Brain pericyte (primary cell): Measurements from ENCODE around the gene PCK1.

ENCODE experiments used
- DNase-seq: peaks from one replicate; pipeline ENCODE4 v3.0.0-alpha.2; 2012; ENCODE audit warnings: low read depth, low spot score

The PCK1 gene

DNA sequence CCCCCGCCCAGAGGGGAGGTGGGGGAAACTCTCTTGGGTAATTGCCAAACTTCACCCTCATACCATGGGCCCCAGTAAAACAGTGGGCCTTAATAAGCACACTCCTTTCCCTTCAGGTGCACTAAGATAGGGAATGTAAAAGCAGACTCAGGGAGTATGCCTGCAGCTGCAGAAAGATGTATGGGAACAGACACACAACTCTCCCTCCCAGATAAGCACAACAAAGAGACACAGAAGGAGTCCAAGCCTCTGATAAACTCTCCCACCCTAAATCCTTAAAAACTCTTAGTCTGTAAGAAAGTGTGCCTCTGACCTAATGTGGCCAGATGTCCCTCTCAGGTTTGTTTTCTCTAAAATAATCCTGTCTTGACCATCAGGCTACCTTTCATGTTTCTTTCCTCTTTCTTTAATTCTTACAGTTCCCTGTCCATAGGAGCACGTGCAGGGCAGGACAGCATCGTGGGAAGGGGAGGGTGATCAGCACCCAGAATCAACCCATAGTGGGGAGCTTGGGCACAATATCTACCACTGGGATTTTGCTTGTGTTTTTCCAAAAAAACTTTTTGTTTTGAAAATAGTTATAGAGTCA lies 24.7 kb upstream of the PCK1 start:
- DNase-seq, result no peak

DNA sequence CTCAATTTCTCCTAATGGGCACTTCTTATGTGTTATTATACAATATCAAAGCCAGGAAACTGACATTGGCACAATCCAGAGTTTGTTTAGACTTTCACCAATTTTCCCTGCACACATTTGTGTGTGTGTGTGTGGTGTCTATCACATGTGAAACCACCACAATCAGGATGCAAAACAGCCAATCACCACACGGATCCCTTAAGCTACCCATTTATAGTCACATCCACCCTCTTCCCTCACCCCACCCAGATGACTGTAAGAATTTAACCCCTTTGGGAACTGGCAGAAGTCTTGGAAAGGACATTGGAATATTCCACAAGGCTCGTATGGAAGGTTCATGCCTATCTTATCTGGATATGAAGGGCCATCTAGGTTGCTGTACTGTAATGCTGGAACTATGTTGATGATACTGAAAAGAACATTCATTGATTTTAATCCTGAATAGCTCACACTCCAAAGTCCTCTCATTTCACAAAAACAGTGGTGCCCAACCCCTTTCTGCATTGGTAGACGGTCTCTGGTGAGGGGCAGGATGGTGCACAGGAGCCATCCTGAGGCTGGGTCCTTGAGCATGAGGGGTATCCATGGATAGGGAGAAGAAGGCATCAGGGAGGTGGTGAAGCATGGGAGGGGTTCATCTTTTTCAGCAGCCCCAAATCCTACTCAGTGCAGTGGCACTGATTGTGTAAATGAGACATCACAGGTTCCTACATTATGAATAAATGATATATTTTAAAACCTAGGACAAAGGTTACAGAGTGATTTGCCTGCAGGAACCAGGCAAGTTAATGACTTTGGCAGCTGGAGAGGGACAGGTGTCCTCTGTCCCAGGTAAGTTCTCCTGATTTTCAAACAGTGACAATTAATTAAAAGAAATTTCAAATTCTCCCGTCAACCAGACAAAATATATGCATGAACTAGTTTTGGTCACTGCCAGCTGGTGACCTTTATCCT lies 23.9 kb upstream of the PCK1 start:
- no peak for DNase-seq

DNA sequence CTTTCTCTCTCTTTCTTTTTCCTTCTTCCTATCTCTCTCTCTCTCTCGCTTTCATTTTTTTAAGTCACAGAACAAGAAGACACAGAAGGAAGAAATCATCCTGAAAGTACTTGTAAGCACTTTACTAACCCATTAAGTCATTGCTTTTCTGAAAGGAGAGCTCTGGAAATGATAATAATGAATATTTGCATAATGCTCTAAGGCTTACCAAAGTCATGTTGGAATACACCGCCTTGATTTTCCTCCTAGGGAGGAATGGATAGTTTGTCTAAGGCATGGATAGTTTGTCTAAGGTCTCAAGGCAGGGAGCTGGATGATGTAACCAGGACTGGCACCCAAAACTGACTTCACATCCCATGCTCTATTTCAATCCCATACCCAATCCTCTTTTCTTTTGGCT lies 23.1 kb upstream of the PCK1 start:
- no peak for DNase-seq

DNA sequence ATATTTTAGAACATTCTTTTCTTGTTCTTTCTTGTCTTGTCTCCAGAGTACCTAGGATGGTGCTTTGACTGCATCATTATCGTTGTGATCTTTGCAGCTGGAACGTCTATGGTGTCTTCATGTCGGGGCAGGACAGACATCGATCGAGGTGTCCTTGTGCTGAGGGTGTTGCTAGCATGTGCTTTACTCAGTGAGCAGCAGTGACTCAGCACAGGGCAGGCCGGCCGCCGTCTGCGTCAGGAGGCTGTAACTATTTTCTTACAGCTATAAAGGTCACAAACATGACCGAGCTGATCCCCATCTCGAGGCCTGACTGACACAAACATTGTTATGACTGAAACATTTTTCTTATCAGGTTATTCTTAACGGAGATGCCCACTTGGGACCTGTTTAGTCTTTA lies 21.0 kb upstream of the PCK1 start:
- no peak for DNase-seq

DNA sequence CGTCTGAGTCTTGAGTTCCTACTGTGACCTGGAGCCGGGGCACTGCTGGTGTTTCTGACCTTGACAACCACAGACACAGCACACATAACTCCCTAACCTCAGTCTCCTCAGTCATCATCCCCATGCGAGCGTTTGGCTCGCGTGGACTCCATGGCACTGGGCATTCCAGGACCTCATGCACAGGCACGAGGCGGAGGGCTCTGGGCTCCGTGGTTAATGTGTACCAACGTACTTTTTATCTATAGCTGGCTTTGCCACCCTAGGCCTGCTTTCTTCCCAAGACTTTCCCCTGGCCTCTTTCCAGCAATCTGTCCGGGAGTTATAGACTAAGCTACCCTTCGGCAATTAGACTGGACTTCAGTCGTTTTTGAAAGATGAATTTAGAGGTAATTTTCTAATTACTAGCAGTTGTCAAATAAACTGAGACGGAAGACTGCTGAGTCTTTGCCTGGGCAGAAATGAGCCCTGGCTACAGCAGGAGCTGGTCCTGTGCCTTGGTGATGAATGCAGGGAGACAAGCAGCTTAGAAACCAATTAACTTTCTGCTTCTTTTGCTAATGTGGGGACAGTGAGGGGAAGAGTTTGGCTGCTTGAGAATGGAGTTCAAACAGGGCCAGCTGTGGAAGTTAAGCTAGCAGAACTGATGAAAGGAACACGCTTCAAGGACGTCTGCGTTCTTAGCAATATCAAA lies 19.9 kb upstream of the PCK1 start:
- no peak for DNase-seq

DNA sequence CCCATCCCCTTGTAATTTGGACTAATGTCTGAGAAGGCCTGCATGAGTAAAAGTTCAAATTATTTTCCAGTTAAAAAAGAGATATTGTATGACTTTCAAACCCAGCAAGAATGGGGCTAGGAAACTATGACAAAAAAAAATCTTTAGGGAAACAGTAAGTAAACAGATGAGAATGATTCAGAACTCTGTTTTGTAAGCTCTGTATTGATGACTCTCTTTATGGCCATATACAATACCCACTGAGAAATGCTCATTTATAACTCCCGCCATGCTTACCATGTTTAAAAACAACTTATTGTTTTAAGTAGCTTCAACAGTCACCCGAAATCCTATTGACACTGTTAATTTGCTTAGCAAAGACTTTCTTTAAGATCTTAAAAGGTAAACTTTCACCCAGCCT lies 17.2 kb upstream of the PCK1 start:
- DNase-seq, result no peak

DNA sequence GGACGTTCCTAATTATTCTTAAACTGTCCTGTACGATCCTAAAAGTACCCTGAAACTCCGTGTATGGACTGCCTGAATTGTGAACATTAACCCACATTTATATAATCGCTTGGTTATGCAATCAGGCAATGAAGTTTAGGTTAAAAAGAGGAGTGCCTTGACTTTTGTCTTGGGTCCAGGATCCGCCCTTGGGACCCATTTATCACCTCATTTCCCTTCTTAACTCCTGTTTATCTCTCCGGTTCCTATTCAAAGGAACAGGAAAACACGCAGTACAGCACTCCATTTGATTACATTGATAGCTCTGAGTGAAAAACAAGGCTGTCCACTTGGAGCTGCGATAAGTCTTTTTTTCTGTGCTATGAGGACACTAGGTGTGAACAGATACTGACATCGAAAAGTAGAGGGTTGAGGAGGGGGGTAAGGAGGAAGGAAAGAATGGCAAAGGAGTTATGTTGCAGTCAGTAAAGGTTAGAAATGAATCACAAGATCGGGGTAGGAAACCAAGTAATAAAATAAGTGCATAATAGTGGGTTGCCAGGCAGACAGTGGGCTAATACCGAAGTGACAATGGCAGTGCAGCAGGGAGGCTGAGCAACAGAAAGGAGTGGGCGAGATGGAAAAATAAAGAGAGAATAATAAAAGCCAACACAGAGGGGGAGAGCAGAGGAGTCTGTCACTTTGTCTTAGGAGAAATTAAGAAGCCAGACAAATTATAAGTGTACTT lies 15.9 kb upstream of the PCK1 start:
- no peak for DNase-seq

DNA sequence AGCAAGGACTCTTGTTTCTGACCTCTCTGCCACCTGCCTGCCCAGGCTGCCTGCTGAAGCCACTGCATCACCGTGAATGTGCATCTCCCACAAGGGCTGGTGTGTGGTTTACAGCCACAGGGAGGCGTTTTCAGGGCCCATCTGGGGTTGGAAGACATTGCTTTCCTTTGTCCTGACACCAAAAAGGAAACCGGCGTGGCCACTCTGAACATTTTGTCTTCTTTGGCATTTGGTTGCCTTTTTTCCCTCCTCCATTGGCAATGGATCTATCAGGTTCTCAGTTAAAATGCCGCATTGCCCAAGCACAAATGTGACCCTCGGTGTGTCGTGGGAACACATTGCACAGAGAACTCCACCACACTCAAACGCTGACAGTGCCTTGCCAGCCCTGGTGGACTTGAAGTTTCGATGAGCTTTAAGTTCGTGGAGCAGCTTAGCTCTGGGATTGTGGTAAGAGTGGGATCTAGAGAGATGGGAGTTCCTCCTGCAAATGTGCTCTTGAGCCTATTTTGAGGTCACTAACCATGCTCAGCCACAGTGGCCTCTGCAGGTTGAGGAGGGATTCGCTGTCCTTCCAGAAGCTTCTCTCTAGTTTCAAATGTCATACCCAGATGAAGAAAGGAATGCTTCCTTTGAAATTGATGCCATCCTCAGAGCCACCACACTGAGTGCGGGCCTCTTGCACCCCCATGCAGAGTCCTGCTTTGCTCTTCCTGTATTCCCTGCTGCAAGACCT lies 14.8 kb upstream of the PCK1 start:
- no peak for DNase-seq

DNA sequence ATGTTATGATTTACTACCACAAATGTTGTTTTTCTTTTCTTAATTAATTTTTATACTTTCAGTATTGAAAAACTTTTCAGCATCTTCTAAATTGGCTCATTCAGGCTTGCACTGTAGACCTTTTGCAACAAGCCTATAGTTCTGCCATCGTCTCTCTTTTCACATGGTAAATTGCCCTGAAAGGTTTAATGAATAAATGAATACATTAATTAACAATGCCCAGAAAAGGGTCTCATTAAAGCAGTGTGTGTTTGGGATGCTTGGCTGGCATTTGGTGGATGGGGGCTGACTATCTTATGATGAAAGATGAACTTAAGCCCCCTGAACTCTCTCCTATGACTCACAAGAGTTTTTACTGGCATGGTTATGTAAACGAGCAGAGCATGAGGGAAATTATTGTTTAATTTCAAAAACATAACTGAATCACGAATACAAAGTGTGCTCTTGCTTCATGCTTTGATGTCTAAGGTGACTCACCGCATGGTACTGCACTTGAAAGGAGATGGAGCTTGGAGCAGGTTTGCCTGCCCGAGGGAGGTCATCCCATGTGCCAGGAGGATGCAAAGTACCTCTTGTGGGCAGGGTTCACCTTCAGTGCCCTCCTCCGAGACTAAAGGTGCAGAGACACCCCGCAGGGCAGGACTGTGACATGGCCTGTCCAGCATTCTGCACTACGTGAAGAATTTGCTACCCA lies 13.8 kb upstream of the PCK1 start:
- DNase-seq, result no peak

DNA sequence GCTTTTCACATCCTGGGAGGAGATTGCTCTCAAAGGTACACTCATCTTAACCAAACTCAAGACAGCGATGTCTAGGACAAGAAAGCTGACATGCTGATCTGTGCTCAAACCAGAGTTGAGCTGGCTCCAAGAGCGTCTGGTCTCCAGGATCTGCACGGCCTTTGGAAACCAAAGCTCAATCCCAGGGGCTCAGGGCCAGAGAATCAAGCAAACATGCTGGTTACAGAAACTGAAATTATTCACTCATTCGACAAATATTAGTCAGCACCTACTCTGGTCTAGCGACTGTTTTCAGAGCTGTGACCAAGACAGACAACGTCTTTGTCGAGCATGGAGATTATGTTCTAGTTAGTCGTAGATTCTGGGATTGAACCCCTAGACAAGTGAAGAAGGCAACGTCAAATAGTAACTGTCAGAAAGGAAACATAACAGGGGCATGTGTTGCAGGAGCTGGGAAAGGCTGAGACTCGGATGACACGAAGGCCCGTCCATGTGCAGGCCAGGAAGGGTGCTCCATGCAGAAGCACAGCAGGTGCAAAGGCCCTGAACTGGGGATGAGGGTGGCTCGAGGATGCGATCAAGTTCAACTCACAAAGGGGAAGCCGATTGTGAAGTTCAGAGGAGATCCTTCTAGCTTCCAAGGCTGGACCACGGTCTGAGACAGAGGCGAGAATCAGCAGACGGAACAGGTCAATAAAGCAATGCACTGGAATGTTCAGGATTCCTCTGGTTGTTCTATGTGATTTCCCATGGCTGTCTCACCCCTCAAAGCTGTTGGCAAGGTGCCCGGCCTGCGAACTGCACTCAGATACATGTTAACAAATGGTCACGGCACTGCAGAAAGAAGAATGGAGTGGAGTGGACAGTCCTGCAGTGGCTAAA lies 12.5 kb upstream of the PCK1 start:
- DNase-seq, result no peak

DNA sequence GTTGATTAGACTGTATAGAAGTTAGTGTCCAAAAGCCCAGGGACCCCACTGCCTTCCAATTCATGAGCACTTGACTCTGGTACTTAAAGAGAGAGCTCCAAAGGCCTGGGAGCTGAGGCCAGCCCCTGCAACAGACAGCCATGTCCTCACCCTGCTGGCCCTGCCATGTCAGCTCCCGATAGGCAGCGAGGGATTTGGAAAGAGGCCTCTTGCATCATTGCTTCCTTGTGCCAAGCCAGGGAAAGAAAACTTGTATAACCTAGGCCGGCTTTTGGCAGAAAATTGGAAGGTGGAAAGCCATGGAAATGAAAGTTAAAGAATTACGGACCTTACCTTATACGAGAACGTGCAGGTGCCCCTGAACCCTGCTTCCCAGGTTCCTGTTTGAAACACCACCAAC lies 8.4 kb upstream of the PCK1 start:
- DNase-seq, result no peak

DNA sequence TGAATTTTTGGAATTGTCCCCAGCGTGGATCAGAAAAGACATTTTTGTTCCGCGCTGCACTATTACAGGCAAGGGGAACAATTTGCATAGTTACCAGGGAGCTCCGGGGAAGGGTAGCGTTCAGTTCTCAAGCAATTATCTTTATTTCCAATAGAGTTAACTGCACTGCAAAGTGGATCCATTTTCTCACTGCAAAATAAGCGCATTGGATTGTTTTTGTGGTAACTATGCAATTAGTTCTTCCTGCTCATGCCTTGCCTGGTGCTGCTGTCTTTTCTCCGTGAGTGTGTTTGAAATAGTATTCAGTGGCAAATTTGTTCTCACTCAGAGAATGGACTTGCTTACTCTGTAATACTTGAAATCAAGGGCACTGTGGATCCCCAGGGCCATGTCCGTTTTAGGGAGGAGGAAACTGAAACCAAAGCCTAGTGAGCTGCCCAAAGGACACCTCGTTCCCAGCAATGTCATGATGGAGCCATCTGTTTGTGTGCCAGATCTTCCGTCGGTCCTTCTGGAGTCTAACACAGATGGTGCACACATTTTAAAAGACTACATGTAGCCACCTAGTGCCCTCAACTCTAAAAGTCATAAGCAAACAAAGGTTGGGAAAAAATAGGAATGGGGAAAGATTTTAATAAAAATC lies 7.4 kb upstream of the PCK1 start:
- DNase-seq, result no peak

DNA sequence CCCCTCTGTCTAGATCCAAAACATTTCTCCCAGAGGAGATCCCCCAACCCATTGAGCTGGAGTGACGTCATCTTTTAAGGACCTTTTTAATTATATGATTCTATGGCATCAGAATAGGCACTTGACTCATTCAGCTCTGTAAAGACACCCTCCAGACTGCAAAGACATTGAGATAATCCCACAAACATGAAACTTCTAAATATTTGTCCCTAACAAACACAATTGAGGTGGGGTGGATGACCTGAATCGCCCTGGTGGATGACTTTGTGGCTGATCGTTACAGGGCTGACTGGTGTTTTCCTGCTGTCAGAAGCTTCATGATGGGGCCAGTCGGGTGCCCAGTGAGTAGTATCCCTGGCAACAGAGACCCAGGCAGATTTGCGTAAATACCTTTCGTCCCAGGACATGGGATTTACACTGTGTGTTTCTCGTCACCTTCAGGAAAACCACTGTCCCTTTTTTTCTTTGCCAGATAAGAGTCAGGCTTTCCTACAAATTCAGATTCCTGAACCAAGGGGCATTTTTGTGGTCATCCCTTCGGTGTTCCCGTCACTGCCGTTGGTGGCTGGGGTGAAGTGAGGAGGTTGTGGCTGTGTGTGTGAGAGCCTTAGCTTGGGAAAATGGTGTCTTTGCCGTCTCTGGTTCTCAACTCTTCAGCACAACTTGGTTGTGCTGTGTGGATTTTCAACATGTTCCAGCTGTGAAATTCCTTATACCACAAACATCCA lies 5.3 kb upstream of the PCK1 start:
- DNase-seq, result no peak

DNA sequence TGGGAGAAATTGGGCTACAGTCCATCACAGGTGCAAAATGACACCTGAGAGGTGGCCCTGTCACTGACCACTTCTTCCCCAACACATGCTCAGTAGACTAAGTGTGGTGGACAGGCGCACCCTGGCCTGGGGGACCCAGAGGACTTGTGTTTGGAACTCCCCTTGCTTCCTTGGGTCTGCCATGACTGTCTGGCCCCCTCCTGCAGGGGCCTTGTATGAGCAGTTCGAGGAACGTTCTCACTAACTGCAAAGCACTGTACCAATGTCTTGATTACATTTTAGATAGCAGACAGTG lies 4.0 kb upstream of the PCK1 start:
- DNase-seq, result no peak

DNA sequence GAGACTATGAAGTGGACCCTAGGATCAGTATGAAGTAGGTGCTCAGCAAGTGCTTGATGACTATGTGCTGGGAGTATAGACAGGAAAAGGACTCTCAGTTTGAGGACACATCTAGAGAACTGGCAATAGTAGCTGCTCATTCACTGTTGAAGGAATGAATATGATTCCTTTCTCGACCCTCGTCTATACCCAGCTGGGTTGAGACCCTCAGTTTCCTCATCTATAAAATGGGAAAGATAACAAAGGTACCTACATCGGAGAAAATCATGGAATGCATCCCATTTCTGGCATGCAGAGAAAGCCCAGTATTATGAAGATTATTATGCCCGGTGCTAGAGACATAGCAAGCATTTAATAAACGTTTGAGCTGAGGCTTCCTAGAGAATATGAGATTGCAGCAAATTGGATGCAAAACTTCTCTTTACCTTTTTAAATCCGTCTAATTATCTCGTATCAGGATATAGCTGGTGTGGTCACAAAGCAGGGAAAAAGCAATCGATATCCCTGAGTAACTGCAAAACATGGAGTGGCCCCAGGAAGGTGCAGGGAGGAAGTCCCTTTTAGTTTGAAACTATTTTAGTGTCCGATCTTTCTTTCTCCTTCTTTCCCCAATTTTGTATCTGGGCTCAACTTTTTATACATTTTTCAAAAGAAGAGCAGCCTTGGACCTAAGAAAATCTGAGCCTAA lies 2.8 kb upstream of the PCK1 start:
- no peak for DNase-seq

DNA sequence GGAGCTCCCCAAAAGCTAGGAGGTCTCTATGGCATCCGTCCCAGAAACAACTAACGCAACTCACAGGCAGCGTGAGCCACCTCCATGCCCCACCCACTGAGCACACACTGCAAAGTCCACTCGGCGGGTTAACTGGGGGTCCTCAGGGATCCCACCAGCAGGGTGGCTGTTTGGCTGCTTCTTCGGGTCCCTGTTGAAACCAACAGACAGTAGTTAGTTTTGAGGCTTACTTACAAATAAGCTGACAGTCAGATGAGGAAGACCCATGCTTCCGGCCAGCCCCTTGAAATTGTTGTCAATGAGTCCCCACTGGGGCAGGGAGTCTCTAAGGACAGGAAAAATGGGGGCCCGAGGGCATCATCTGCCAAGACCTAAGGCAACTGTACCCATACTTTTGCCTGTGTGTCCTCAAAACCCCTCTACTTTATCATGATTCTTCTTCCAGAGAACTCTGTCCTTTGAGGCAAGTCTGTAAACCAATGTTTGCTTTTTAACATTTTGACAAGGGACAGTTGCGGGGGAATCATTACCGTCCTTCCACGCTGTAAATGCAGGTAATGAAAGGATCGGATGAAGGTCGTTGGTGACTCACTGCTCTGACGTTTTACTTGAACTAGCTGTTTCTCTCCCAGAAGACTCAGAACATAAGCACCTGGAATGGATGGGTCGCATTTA lies 2.2 kb upstream of the PCK1 start:
- DNase-seq, result no peak

DNA sequence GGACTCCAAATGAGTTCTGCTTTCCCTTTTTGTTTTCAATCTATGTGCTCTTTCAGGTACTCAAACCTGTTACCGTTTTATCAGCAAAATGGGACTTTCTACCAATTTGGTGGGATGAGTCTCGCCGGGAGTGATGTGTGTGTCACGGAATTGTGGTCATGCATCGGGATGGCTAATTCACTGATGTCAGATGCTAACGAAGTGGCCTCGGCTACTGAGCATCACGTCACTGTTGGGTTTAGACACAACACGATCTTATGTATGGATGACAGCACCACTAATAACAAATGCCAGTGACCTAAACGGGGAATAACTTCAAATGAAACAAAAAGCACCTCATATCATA lies 1.6 kb upstream of the PCK1 start:
- no peak for DNase-seq
